ENCODE data around the gene ARHGAP10.

DNA sequence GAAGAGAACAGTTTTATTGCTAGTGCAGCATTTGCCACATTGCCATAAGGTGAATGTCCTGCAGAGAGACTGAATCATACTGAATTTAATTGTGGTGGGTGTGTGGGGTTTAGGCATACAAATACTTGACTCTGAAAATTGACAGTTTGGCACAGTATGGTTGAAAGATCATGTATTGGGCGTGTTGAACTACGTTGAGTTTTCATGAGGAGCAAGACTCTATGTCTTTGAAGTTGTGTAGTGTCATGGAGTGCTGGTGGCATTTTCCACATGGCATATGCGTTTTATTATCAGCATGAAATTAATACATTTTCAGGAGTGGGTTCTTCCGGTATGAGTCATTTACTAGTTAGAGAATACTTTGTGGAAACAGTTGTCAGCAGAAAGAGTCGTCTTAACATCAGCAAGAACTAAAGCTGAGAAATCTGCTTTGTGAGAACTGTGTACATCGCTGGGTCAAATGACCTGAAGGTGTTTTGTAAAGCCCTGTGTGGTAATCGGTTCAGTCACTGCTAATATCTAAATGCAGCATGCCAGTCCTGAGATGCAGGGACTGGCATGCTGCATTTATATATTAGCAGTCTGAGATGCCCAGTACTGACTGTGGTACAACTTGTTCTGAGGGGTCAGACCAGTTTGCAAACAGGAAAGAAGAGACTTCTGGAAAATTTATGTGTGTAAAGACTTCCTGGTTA is 50.3 kb downstream of the ARHGAP10 start:
- TF ChIP-seq, protein P1, sequence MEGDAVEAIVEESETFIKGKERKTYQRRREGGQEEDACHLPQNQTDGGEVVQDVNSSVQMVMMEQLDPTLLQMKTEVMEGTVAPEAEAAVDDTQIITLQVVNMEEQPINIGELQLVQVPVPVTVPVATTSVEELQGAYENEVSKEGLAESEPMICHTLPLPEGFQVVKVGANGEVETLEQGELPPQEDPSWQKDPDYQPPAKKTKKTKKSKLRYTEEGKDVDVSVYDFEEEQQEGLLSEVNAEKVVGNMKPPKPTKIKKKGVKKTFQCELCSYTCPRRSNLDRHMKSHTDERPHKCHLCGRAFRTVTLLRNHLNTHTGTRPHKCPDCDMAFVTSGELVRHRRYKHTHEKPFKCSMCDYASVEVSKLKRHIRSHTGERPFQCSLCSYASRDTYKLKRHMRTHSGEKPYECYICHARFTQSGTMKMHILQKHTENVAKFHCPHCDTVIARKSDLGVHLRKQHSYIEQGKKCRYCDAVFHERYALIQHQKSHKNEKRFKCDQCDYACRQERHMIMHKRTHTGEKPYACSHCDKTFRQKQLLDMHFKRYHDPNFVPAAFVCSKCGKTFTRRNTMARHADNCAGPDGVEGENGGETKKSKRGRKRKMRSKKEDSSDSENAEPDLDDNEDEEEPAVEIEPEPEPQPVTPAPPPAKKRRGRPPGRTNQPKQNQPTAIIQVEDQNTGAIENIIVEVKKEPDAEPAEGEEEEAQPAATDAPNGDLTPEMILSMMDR (IDR thresholded peaks at IDR 0.05), result no peak
- no peak for TF ChIP-seq POLR2A (IDR thresholded peaks at IDR 0.05)
- no peak for TF ChIP-seq EP300 (IDR thresholded peaks at IDR 0.05)
